ENCODE data around the gene SEC14L2. TPM values are rescaled to one million over a fixed set of nuclear protein-coding genes. Genes with fewer than 3 reads are reported as not detected.

The SEC14L2 gene
- total RNA-seq, 3 donors from 2014 or later = 10.4 to 13.2 (median 12.5) TPM

GRCh38 chr22:30406400-30406799 is 9.6 kb downstream of the SEC14L2 start:
- no peaks in the 10 kb centered on the region for H3K27me3 Mint-ChIP-seq (ENCODE audit: low read depth)
- H3K36me3 Mint-ChIP-seq (ENCODE audit: insufficient read depth) = peaks cover 16% of the 10 kb centered on the region
- no peak overlapping the region for H3K4me3 Mint-ChIP-seq
- DNase-seq = no peak
- no peaks in the 10 kb centered on the region for H3K9me3 Mint-ChIP-seq
- no peaks in the 10 kb centered on the region for H3K4me1 Mint-ChIP-seq (ENCODE audit: low read depth)
- ATAC-seq = no peak

GRCh38 chr22:30408388-30409102 is 11.7 kb downstream of the SEC14L2 start:
- Mint-ChIP-seq H3K4me3 (no peak overlapping the region), H3K9me3 (no peaks in the 10 kb centered on the region), H3K27me3 (ENCODE audit: low read depth) (no peaks in the 10 kb centered on the region), H3K4me1 (ENCODE audit: low read depth) (peaks cover 8% of the 10 kb centered on the region), H3K36me3 (ENCODE audit: insufficient read depth) (peaks cover 28% of the 10 kb centered on the region)
- no peak for ATAC-seq
- DNase-seq = no peak

- H3K4me3 Mint-ChIP-seq = no peak overlapping the region
- peaks cover 39% of the 10 kb centered on the region for H3K36me3 Mint-ChIP-seq (ENCODE audit: insufficient read depth)
- no peaks in the 10 kb centered on the region for H3K27me3 Mint-ChIP-seq (ENCODE audit: low read depth)
- ATAC-seq (no peak), DNase-seq (no peak)
- peaks cover 25% of the 10 kb centered on the region for H3K4me1 Mint-ChIP-seq (ENCODE audit: low read depth)
- no peaks in the 10 kb centered on the region for H3K9me3 Mint-ChIP-seq
Observed at GRCh38 chr22:30411780-30412179, 15.0 kb downstream of the SEC14L2 start.

- peak overlapping the region; percentile 59 for H3K4me3 Mint-ChIP-seq
- no peaks in the 10 kb centered on the region for H3K27me3 Mint-ChIP-seq (ENCODE audit: low read depth)
- peaks cover 25% of the 10 kb centered on the region for H3K4me1 Mint-ChIP-seq (ENCODE audit: low read depth)
- H3K36me3 Mint-ChIP-seq (ENCODE audit: insufficient read depth) = peaks cover 40% of the 10 kb centered on the region
- no peaks in the 10 kb centered on the region for H3K9me3 Mint-ChIP-seq
- no peak for ATAC-seq
- DNase-seq = no peak
Observed at GRCh38 chr22:30413001-30413400, 16.2 kb downstream of the SEC14L2 start.

GRCh38 chr22:30413745-30414524 is 17.1 kb downstream of the SEC14L2 start:
- H3K4me1 Mint-ChIP-seq (ENCODE audit: low read depth) = peaks cover 25% of the 10 kb centered on the region
- H3K4me3 Mint-ChIP-seq = peak overlapping the region; percentile 4
- ATAC-seq (peak; percentile 62 to 69), DNase-seq (no peak)
- no peaks in the 10 kb centered on the region for H3K9me3 Mint-ChIP-seq
- peaks cover 40% of the 10 kb centered on the region for H3K36me3 Mint-ChIP-seq (ENCODE audit: insufficient read depth)
- H3K27me3 Mint-ChIP-seq (ENCODE audit: low read depth) = no peaks in the 10 kb centered on the region

- no peaks in the 10 kb centered on the region for H3K27me3 Mint-ChIP-seq (ENCODE audit: low read depth)
Observed at GRCh38 chr22:30414525-30415047, 17.8 kb downstream of the SEC14L2 start.

GRCh38 chr22:30416403-30416802 is 19.6 kb downstream of the SEC14L2 start:
- no peaks in the 10 kb centered on the region for H3K9me3 Mint-ChIP-seq
- H3K36me3 Mint-ChIP-seq (ENCODE audit: insufficient read depth) = peaks cover 40% of the 10 kb centered on the region
- H3K4me1 Mint-ChIP-seq (ENCODE audit: low read depth) = peaks cover 36% of the 10 kb centered on the region
- ATAC-seq (no peak), DNase-seq (no peak)
- H3K27me3 Mint-ChIP-seq (ENCODE audit: low read depth) = no peaks in the 10 kb centered on the region
- no peak overlapping the region for H3K4me3 Mint-ChIP-seq

More at GRCh38 chr22:30414525-30415047, 17.8 kb downstream of the SEC14L2 start:
- H3K36me3 Mint-ChIP-seq (ENCODE audit: insufficient read depth) = peaks cover 39% of the 10 kb centered on the region
- H3K9me3 Mint-ChIP-seq = no peaks in the 10 kb centered on the region
- peak overlapping the region; percentile 4 for H3K4me3 Mint-ChIP-seq
- peaks cover 25% of the 10 kb centered on the region for H3K4me1 Mint-ChIP-seq (ENCODE audit: low read depth)
- ATAC-seq (peak; percentile 32), DNase-seq (no peak)

GRCh38 chr22:30416837-30417236 is 20.0 kb downstream of the SEC14L2 start:
- ATAC-seq = no peak
- peaks cover 40% of the 10 kb centered on the region for H3K4me1 Mint-ChIP-seq (ENCODE audit: low read depth)
- no peaks in the 10 kb centered on the region for H3K9me3 Mint-ChIP-seq
- H3K4me3 Mint-ChIP-seq = no peak overlapping the region
- H3K27me3 Mint-ChIP-seq (ENCODE audit: low read depth) = no peaks in the 10 kb centered on the region
- no peak for DNase-seq
- H3K36me3 Mint-ChIP-seq (ENCODE audit: insufficient read depth) = peaks cover 37% of the 10 kb centered on the region

GRCh38 chr22:30420347-30421125 is 23.7 kb downstream of the SEC14L2 start:
- Mint-ChIP-seq H3K4me1 (ENCODE audit: low read depth) (peaks cover 44% of the 10 kb centered on the region), H3K36me3 (ENCODE audit: insufficient read depth) (peaks cover 32% of the 10 kb centered on the region), H3K27me3 (ENCODE audit: low read depth) (no peaks in the 10 kb centered on the region), H3K9me3 (no peaks in the 10 kb centered on the region), H3K4me3 (peak overlapping the region; percentile 56)
- ATAC-seq = no peak
- no peak for DNase-seq

- H3K27me3 Mint-ChIP-seq (ENCODE audit: low read depth) = no peaks in the 10 kb centered on the region
- ATAC-seq (no peak), DNase-seq (no peak)
- no peaks in the 10 kb centered on the region for H3K9me3 Mint-ChIP-seq
- H3K36me3 Mint-ChIP-seq (ENCODE audit: insufficient read depth) = peaks cover 18% of the 10 kb centered on the region
- peak overlapping the region; percentile 93 for H3K4me3 Mint-ChIP-seq
- peaks cover 50% of the 10 kb centered on the region for H3K4me1 Mint-ChIP-seq (ENCODE audit: low read depth)
Observed at GRCh38 chr22:30421695-30422480, 25.1 kb downstream of the SEC14L2 start.

- ATAC-seq (no peak), DNase-seq (no peak)
- Mint-ChIP-seq H3K4me1 (ENCODE audit: low read depth) (peaks cover 57% of the 10 kb centered on the region), H3K27me3 (ENCODE audit: low read depth) (no peaks in the 10 kb centered on the region), H3K36me3 (ENCODE audit: insufficient read depth) (peaks cover 14% of the 10 kb centered on the region), H3K4me3 (peak overlapping the region; percentile 93), H3K9me3 (no peaks in the 10 kb centered on the region)
Observed at GRCh38 chr22:30422481-30423300, 25.9 kb downstream of the SEC14L2 start.

GRCh38 chr22:30423301-30423958 is 26.6 kb downstream of the SEC14L2 start:
- Mint-ChIP-seq H3K27me3 (ENCODE audit: low read depth) (no peaks in the 10 kb centered on the region), H3K36me3 (ENCODE audit: insufficient read depth) (peaks cover 17% of the 10 kb centered on the region), H3K9me3 (no peaks in the 10 kb centered on the region), H3K4me3 (peak overlapping the region; percentile 93), H3K4me1 (ENCODE audit: low read depth) (peaks cover 57% of the 10 kb centered on the region)
- ATAC-seq (peak; percentile 30 to 31), DNase-seq (peak; percentile 30)
